Umbilical cord (tissue), 2 donors: Measurements from ENCODE around the gene ATF7IP2. TPM values are rescaled to one million over a fixed set of nuclear protein-coding genes. Genes with fewer than 3 reads are reported as not detected.
A peak's percentile ranks its signal among the peaks of the same experiment; 100 is the strongest.
"Not testable (repeated sequence)": the region's sequence is repeated elsewhere in the genome, so short reads cannot be mapped to it uniquely, and the experiment has no call there.

Experiments
- DNase-seq: peaks from one replicate; pipeline ENCODE4 v3.0.0-alpha.2; 2015; ENCODE audit warnings: low spot score
- total RNA-seq: library from RNA; depleted of rRNA; stranded (reverse); fragments of >200 nt; gene quantifications from one replicate; pipeline ENCODE4 v1.2.3, GENCODE V29; 2014; ENCODE audit warnings: low replicate concordance; ENCODE audit not compliant: insufficient read depth

ATF7IP2 gene
- total RNA-seq, 1 donor from 2014 or later, result 3.1 TPM

DNA sequence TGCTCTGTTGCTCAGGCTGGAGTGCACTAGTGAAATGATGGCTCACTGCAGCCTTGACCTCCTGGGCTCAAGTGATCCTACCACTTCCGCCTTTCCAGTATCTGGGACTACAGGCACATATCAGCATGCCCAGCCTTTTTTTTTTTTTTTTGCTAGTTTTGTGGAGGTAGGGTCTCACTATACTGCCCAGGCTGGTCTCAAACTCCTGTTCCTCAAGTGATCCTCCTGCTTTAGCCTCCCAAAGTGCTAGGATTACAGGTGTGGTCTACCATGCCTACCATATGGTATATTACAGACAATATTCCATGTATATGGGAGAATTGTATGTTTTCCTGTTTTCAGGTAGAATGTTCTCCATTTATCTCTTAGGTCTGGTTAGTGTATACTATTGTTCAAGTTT is 12.3 kb upstream of the ATF7IP2 start:
- DNase-seq, result no peak

DNA sequence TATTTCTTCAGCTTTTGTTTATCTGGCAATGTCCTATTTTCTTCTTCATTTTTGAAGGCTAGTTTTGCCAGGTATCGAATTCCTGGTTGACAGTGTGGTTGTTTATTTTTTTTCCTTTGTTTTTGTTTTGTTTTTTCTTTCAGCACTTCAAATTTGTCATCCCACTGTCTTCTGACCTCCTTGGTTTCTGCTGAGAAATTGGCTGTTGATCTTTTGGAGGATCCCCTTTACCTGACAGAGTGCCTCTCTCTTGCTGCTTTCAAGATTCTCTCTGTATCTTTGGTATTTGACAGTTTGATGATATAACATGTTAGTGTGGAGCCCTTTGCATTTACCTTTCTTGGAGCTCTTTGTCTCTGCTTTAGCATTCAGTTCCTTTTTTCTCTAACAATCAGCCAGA is 9.6 kb upstream of the ATF7IP2 start:
- DNase-seq, result no peak

DNA sequence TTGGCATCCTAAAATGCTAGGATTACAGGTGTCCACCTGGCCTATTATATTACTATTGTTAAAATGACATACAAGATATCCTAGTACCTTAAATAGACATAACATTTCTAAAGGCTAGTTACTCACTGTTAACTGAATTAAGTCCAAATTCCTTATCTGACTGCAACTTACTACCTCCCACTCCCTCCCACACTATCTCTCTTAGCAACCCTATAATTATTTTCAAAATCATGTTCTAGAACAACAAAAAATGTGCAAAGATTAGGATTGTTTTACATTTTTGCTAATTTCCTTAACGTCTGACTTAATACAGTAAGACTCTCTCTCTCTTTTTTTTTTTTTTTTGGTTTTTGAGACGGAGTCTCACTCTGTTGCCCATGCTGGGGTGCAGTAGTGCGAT is 2.2 kb upstream of the ATF7IP2 start:
- DNase-seq, result no peak

- DNase-seq, result peak; percentile 15
Measured at GRCh38 chr16:10386517-10387100, 748 bp downstream of the ATF7IP2 start.

- no peak for DNase-seq
Measured at GRCh38 chr16:10387188-10387617, 1.3 kb downstream of the ATF7IP2 start.

GRCh38 chr16:10388988-10389387 is 3.1 kb downstream of the ATF7IP2 start:
- DNase-seq, result no peak

GRCh38 chr16:10390330-10390729 is 4.5 kb downstream of the ATF7IP2 start:
- DNase-seq, result no peak

DNA sequence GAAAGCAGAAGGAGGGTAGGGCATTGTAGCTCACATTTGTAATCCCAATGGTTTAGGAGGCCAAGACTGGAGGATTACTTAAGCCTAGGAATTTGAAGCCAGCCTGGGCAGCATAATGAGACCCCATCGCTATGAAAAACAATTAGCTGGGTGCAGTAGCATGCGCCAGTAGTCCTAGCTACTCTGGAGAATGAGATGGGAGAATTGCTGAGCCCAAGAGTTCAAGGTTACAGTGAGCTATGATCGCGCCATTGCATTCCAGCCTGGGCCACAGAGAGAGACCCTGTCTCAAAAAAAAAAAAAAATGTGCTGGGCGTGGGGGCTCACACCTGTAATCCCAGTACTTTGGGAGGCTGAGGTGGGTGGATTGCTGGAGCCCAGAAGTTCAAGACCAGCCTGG is 5.0 kb downstream of the ATF7IP2 start:
- DNase-seq, result no peak

DNA sequence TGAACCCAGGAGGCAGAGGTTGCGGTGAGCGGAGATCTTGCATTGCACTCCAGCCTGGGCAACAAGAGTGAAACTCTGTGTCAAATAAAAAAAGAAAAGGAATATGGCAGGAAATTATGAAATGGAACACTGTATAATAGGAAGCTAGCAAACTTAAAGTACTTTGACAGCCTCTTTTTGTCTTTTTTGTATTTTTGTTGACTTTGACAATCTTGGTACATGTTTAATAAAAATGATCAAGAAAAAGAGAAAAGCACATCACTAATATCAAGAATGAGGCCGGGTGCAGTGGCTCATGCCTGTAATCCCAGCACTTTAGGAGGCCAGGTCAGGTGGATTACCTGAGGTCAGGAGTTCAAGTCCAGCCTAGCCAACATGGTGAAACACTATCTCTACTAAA is 5.5 kb downstream of the ATF7IP2 start:
- DNase-seq, result no peak

- DNase-seq, result no peak
Measured at GRCh38 chr16:10402975-10403374, 17.1 kb downstream of the ATF7IP2 start.

DNA sequence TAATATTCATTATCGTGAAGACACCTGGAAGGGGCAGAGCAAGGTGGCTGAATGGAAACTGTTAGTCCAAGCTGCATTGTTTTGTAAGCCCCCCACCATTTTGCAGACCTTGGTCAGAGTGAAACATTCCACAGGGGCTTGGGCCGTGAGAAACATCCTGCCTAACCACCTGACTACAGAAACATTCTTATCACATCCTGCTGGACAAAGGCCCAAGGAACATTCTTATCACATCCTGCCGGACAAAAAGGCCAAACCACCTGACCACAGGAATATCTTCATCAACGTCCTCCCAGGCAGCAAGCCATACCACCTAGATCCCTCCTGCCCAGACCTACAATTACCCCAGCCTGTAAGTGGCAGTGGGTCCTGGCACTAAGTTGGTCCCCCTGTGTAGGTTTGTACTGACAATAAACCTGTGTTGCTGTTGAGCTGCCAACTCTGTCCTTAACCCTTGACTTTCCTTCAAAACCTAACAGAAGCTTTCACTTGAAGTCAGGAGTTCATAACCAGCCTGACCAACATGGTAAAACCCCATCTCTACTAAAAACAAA is 19.6 kb downstream of the ATF7IP2 start:
- no peak for DNase-seq

GRCh38 chr16:10408824-10409381 is 23.0 kb downstream of the ATF7IP2 start:
- DNase-seq, result no peak

- not testable (repeated sequence) for DNase-seq
Measured at GRCh38 chr16:10409713-10410112, 23.9 kb downstream of the ATF7IP2 start.

GRCh38 chr16:10410469-10410868 is 24.6 kb downstream of the ATF7IP2 start:
- DNase-seq, result no peak

DNA sequence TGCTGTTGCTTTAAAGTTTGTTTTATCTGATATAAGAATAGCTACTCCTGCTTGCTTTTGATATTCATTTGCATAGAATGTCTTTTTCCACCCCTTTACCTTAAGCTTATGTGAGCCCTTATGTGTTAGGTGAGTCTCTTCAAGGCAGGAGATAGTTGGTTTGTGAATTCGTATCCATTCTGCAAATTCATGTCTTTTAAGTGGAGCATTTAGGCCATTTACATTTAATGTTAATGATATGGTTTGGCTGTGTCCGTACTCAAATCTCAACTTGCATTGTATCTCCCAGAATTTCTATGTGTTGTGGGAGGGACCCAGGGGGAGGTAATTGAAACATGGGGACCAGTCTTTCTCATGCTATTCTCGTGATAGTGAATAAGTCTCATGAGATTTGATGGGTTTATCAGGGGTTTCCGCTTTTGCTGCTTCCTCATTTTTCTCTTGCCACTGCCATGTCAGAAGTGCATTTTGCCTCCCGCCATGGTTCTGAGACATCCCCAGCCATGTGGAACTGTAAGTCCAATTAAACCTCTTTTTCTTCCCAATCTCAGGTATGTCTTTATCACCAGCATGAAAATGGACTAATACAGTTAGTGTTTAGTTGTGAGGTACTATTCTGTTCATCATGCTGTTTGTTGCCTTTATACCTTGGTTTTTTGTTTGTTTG is 27.2 kb downstream of the ATF7IP2 start:
- no peak for DNase-seq

- DNase-seq, result not testable (repeated sequence)
Measured at GRCh38 chr16:10418204-10418603, 32.3 kb downstream of the ATF7IP2 start.

DNA sequence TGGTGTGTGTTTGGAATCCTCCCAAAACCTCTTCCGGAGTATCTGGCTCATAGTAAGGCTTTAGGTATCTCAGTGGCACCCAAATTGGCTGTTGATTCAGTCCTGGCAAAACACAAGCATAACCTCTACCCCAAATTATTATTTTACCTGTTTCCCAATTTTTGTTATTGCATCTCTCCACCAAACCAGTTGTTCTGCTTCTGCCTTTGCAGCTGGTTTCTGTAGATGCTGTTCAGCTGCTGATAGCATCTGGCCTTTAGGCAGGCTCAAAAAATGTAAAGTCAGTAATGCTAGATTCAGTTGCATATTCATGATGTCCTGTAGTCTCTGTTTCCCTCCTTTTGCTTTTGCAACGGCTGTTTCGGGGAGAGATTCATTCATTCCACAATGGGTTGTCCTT is 33.8 kb downstream of the ATF7IP2 start:
- no peak for DNase-seq

GRCh38 chr16:10421596-10421995 is 35.7 kb downstream of the ATF7IP2 start:
- no peak for DNase-seq

- DNase-seq, result no peak
Measured at GRCh38 chr16:10428433-10429168, 42.7 kb downstream of the ATF7IP2 start.

- DNase-seq, result not testable (repeated sequence)
Measured at GRCh38 chr16:10429299-10429969, 43.6 kb downstream of the ATF7IP2 start.

- no peak for DNase-seq
Measured at GRCh38 chr16:10441726-10442125, 55.9 kb downstream of the ATF7IP2 start.

- DNase-seq, result no peak
Measured at GRCh38 chr16:10447289-10447688, 61.4 kb downstream of the ATF7IP2 start.
